ENCODE measurements around the gene HILPDA.
"Not testable (repeated sequence)": the region's sequence is repeated elsewhere in the genome, so short reads cannot be mapped to it uniquely, and the experiment has no call there.

DNA sequence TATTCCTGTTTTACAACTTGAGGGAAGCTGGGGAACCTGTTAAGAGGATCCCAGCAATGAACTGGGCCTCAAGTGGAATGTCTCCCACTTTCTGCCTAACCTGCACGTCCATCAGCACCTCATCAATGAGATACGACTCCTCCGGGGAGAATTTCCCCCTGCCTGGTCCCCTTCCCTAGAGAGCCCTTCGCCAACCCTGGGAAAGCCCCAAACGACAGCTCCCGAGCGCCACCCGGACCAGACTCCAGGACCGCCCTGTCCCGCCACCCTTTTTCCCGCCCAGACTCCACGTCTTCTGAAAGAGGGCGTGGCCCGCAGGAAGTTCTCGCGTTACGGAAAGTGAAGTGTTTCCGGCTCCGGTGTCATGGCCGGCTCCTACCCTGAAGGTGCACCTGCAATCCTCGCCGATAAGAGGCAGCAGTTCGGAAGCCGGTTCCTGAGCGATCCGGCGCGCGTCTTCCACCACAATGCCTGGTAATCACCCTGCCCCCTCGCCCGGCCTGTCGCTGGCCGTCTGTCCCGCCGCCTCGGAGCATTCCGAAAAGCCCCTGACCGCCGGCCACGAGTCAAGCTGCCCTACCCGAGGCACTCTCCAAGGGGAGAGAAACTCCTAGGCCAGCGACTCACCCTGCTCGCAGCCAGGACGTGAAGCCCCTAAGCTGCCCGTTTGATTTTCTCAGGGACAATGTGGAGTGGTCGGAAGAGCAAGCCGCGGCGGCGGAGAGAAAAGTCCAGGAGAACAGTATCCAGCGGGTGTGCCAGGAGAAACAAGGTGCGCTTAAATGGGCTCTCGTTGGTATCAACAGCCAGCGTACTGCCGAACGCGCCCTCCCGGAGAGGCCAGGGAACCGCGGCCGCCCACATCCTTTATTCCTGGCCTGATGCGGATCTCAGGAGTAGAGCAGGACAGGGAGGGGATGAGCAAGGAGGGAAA, 21.0 kb downstream of the HILPDA start, which contains the start of gene METTL2B:
- TF ChIP-seq TCF4 (CRISPR knock-in tag; IDR thresholded peaks at IDR 0.05; ENCODE audit: borderline replicate concordance); ESRRG (CRISPR knock-in tag; IDR thresholded peaks at IDR 0.05); GLIS3 (CRISPR knock-in tag; IDR thresholded peaks at IDR 0.05); OSR1 (CRISPR knock-in tag; IDR thresholded peaks at IDR 0.05); ZFP30 (CRISPR knock-in tag; IDR thresholded peaks at IDR 0.05); ZC3H10 (CRISPR knock-in tag; IDR thresholded peaks at IDR 0.05); ZNF8 (CRISPR knock-in tag; IDR thresholded peaks at IDR 0.05): not testable (repeated sequence)
- TF ChIP-seq, protein P1, sequence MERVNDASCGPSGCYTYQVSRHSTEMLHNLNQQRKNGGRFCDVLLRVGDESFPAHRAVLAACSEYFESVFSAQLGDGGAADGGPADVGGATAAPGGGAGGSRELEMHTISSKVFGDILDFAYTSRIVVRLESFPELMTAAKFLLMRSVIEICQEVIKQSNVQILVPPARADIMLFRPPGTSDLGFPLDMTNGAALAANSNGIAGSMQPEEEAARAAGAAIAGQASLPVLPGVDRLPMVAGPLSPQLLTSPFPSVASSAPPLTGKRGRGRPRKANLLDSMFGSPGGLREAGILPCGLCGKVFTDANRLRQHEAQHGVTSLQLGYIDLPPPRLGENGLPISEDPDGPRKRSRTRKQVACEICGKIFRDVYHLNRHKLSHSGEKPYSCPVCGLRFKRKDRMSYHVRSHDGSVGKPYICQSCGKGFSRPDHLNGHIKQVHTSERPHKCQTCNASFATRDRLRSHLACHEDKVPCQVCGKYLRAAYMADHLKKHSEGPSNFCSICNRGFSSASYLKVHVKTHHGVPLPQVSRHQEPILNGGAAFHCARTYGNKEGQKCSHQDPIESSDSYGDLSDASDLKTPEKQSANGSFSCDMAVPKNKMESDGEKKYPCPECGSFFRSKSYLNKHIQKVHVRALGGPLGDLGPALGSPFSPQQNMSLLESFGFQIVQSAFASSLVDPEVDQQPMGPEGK (CRISPR knock-in tag; IDR thresholded peaks at IDR 0.05; ENCODE audit: borderline replicate concordance): not testable (repeated sequence)
